Glutamatergic neuron (in vitro differentiated cells): ENCODE data around the gene POLE4. TPM values are rescaled to one million over a fixed set of nuclear protein-coding genes. Genes with fewer than 3 reads are reported as not detected.

Experiments
- DNase-seq: peaks from one replicate; pipeline ENCODE4 v3.0.0; 2022
- H3K27ac Mint-ChIP-seq: one replicate; pipeline ENCODE4 v1.8.0; 2020; ENCODE audit warnings: mild to moderate bottlenecking, mixed read lengths, inconsistent platforms; ENCODE audit not compliant: unreplicated experiment
- H3K27me3 Mint-ChIP-seq: one replicate; pipeline ENCODE4 v1.8.0; 2020; ENCODE audit warnings: mild to moderate bottlenecking, moderate library complexity, mixed read lengths, inconsistent platforms; ENCODE audit not compliant: unreplicated experiment
- H3K36me3 Mint-ChIP-seq: one replicate; pipeline ENCODE4 v1.8.0; 2020; ENCODE audit warnings: mild to moderate bottlenecking, mixed read lengths, inconsistent platforms; ENCODE audit not compliant: unreplicated experiment
- H3K4me1 Mint-ChIP-seq: one replicate; pipeline ENCODE4 v1.8.0; 2020; ENCODE audit warnings: mild to moderate bottlenecking, low read depth, mixed read lengths, inconsistent platforms; ENCODE audit not compliant: unreplicated experiment
- H3K4me3 Mint-ChIP-seq: one replicate; pipeline ENCODE4 v1.8.0; 2020; ENCODE audit warnings: mild to moderate bottlenecking, mixed read lengths, inconsistent platforms; ENCODE audit not compliant: unreplicated experiment
- H3K9me3 Mint-ChIP-seq: one replicate; pipeline ENCODE4 v1.8.0; 2020; ENCODE audit warnings: mild to moderate bottlenecking, moderate library complexity, mixed read lengths, inconsistent platforms; ENCODE audit not compliant: unreplicated experiment
- CTCF ChIP-seq: fragments of 200-600 bp; sonication (generic); IDR thresholded peaks from one replicate; pipeline ENCODE4 v1.5.0; 2021; ENCODE audit not compliant: partially characterized antibody, unreplicated experiment
- total RNA-seq: library from RNA; stranded (reverse); fragmentation: NEBNext Ultra II Directional; extraction: Animal tissue kit (Norgen Biotek cat#: 25700); gene quantifications from one replicate; pipeline ENCODE4 v1.2.1, GENCODE V29; 2021; ENCODE audit not compliant: unreplicated experiment

The POLE4 gene
- total RNA-seq, 1 donor from 2014 or later = 22.1 TPM

DNA sequence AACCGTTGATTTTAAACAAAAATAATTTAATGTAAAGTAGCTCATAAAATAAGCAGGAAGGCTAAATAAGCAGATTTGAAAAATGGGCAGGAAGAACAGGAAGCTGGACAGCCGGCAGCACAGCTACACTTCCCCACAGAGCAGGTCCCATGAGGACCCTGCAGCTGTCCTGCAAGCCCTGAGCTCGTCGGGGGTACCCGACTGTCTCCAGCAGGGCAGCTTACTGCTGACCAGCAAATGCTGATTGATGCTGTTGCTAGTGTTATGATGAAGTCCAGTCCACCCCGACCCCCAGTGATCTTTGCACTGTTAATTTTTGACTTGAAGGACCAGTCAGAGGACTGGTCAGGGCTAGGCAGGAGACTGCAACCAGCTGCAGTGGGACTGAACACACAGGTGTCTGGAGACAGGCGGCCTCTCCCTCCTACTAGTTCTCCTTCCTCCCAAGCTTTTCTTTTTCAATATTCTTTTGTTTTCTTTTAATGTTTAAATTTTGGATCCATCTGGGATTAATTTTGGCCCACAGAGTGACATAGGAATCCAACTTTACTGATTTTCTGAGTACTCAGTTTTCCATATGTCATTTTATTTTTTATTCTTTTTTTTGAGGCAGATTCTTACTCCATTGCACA, 27.7 kb downstream of the POLE4 start:
- Mint-ChIP-seq H3K9me3 (peaks cover 2% of the 10 kb centered on the region), H3K27me3 (no peaks in the 10 kb centered on the region), H3K4me1 (peaks cover 26% of the 10 kb centered on the region), H3K36me3 (no peaks in the 10 kb centered on the region), H3K4me3 (peak overlapping the region; percentile 31), H3K27ac (no peak overlapping the region)
- no peak for TF ChIP-seq CTCF
- peak; percentile 72 for DNase-seq

GRCh38 chr2:74991977-74992376, 33.5 kb downstream of the POLE4 start:
- Mint-ChIP-seq H3K27me3 (no peaks in the 10 kb centered on the region), H3K4me3 (no peak overlapping the region), H3K27ac (no peak overlapping the region), H3K36me3 (no peaks in the 10 kb centered on the region), H3K4me1 (peaks cover 4% of the 10 kb centered on the region), H3K9me3 (no peaks in the 10 kb centered on the region)
- DNase-seq = no peak
- TF ChIP-seq CTCF = no peak

DNA sequence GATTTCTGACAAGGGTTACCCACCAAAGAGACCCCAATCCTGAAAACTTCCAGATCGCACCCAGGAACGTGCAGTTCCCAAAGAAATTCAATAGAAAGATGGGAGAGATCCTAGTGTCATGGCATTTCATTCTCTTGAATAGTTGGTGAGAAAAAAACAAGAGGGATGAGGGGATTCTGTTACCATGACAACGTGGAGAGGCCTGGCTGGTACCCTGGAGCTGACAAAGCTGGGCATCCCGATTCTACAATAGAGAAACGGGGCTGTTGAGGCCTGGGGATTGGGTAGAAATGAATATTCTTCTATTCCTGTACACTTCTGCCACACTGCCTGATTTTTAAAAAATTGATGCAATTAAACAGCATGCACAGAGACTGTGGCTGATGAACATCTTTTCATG, 41.0 kb downstream of the POLE4 start:
- H3K27me3 Mint-ChIP-seq = no peaks in the 10 kb centered on the region
- DNase-seq = no peak
- H3K9me3 Mint-ChIP-seq = peaks cover 2% of the 10 kb centered on the region
- H3K36me3 Mint-ChIP-seq = no peaks in the 10 kb centered on the region
- H3K4me3 Mint-ChIP-seq = no peak overlapping the region
- H3K4me1 Mint-ChIP-seq = no peaks in the 10 kb centered on the region
- H3K27ac Mint-ChIP-seq = no peak overlapping the region
- TF ChIP-seq CTCF = no peak

- Mint-ChIP-seq H3K4me1 (peaks cover under 1% of the 10 kb centered on the region), H3K27ac (no peak overlapping the region), H3K4me3 (no peak overlapping the region), H3K27me3 (no peaks in the 10 kb centered on the region), H3K9me3 (peaks cover 3% of the 10 kb centered on the region), H3K36me3 (no peaks in the 10 kb centered on the region)
- TF ChIP-seq CTCF = no peak
- DNase-seq = no peak
Measured at GRCh38 chr2:75002007-75002406, 43.6 kb downstream of the POLE4 start.

DNA sequence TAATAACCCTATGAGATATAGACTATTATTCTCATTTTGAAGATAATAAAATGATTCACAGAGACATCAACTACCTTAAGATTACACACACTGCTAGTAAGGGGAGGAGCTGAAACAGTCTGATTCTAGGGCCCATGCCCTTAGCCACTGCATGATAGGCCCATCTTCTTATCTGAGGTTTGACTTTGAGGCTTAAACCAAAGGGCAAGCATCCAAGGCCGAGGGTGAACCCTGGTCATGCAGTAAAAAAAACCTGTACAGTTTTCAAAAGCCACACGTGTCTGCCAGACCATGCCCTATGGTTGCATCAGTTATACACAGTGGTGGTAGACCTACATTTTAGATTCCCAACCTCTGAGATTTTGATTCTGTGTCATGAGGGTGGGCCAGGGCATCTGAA, 44.8 kb downstream of the POLE4 start:
- Mint-ChIP-seq H3K36me3 (no peaks in the 10 kb centered on the region), H3K4me1 (peaks cover 9% of the 10 kb centered on the region), H3K4me3 (no peak overlapping the region), H3K27ac (no peak overlapping the region), H3K9me3 (peaks cover 9% of the 10 kb centered on the region), H3K27me3 (peaks cover 4% of the 10 kb centered on the region)
- no peak for TF ChIP-seq CTCF
- DNase-seq = no peak
